Kidney capillary endothelial cell (primary cell): ENCODE measurements around the gene BLCAP.
A peak's percentile ranks its signal among the peaks of the same experiment; 100 is the strongest.
"Not testable (repeated sequence)": the region's sequence is repeated elsewhere in the genome, so short reads cannot be mapped to it uniquely, and the experiment has no call there.

Experiments used
- DNase-seq: peaks from one replicate; pipeline ENCODE4 v3.0.0-alpha.2; 2018; ENCODE audit warnings: low spot score

Gene BLCAP

GRCh38 chr20:37556538-37556937, 28.9 kb upstream of the BLCAP start:
- no peak for DNase-seq

GRCh38 chr20:37554721-37555298, 27.1 kb upstream of the BLCAP start:
- not testable (repeated sequence) for DNase-seq

- no peak for DNase-seq
Measured at GRCh38 chr20:37552415-37552814, 24.7 kb upstream of the BLCAP start.

GRCh38 chr20:37551660-37552059, 24.0 kb upstream of the BLCAP start:
- DNase-seq, result not testable (repeated sequence)

GRCh38 chr20:37550101-37550920, 22.6 kb upstream of the BLCAP start:
- DNase-seq, result not testable (repeated sequence)

GRCh38 chr20:37547912-37548311, 20.2 kb upstream of the BLCAP start:
- DNase-seq, result no peak

- DNase-seq, result no peak
Measured at GRCh38 chr20:37545516-37545915, 17.8 kb upstream of the BLCAP start.

- no peak for DNase-seq
Measured at GRCh38 chr20:37544386-37544785, 16.7 kb upstream of the BLCAP start.

- DNase-seq, result no peak
Measured at GRCh38 chr20:37543828-37544227, 16.2 kb upstream of the BLCAP start.

GRCh38 chr20:37542281-37542680, 14.6 kb upstream of the BLCAP start:
- DNase-seq, result no peak

GRCh38 chr20:37541326-37541725, 13.7 kb upstream of the BLCAP start:
- no peak for DNase-seq

- not testable (repeated sequence) for DNase-seq
Measured at GRCh38 chr20:37540838-37541237, 13.2 kb upstream of the BLCAP start.

- DNase-seq, result no peak
Measured at GRCh38 chr20:37540001-37540400, 12.3 kb upstream of the BLCAP start.

GRCh38 chr20:37539424-37539823, 11.7 kb upstream of the BLCAP start:
- no peak for DNase-seq

GRCh38 chr20:37538003-37538402, 10.3 kb upstream of the BLCAP start:
- DNase-seq, result no peak

GRCh38 chr20:37537505-37537904, 9.8 kb upstream of the BLCAP start:
- no peak for DNase-seq

GRCh38 chr20:37535443-37536132, 7.9 kb upstream of the BLCAP start:
- DNase-seq, result no peak

- DNase-seq, result peak; percentile 71
Measured at GRCh38 chr20:37534401-37535157, 6.9 kb upstream of the BLCAP start.

GRCh38 chr20:37533154-37533715, 5.6 kb upstream of the BLCAP start:
- no peak for DNase-seq

GRCh38 chr20:37531856-37532255, 4.2 kb upstream of the BLCAP start:
- no peak for DNase-seq

GRCh38 chr20:37530696-37531095, 3.0 kb upstream of the BLCAP start:
- no peak for DNase-seq

GRCh38 chr20:37529968-37530600, 2.4 kb upstream of the BLCAP start:
- no peak for DNase-seq
